Measurements from ENCODE around the gene CD24.
"Not testable (repeated sequence)": the region's sequence is repeated elsewhere in the genome, so short reads cannot be mapped to it uniquely, and the experiment has no call there.

Gene CD24

DNA sequence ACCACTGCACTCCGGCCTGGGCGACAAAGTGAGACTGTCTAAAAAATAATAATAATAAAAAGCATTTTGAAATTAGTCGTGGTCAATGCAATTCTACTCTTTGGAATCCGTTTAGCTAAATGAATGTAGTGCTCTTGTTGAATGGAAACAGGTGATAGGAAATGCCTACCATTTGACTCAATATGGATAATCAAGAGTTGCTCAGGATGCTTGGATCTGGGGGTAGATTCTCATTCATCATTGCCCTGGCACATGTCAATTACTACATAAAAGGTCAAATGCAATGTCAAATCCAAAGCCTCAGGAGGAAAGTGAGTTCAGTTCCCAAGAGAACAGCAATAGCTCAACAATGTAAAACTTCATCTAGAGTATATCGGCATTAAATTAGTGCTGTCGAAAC, 3.8 kb downstream of the CD24 start:
- not testable (repeated sequence) for H3K9ac ChIP-seq (ENCODE audit: low read depth in 1 of 2, low read length in 2 of 2); H3K9me3 ChIP-seq (ENCODE audit: control insufficient read depth in 1 of 2, low read length in 2 of 2); H3K4me3 ChIP-seq (ENCODE audit: low read depth in 1 of 2, low read length in 2 of 2); H3K36me3 ChIP-seq (ENCODE audit: control insufficient read depth in 1 of 2, insufficient read depth in 2 of 2, low read length in 2 of 2); H3K27ac ChIP-seq (ENCODE audit: low read depth, low read length)
- peaks cover 2 to 18% of the 10 kb centered on the region in 2 donors for H3K4me1 ChIP-seq (ENCODE audit: control insufficient read depth in 1 of 2, insufficient read depth in 2 of 2, low read length in 2 of 2)
- H3K27me3 ChIP-seq (ENCODE audit: control insufficient read depth in 1 of 2, insufficient read depth in 2 of 2, low read length in 2 of 2) = peaks cover 9 to 21% of the 10 kb centered on the region in 2 donors

- Histone ChIP-seq H3K27me3 (ENCODE audit: control insufficient read depth in 1 of 2, insufficient read depth in 2 of 2, low read length in 2 of 2) (peaks cover 7 to 8% of the 10 kb centered on the region in 2 donors), H3K4me3 (ENCODE audit: low read depth in 1 of 2, low read length in 2 of 2) (no peak overlapping the region), H3K27ac (ENCODE audit: low read depth, low read length) (no peak overlapping the region), H3K4me1 (ENCODE audit: control insufficient read depth in 1 of 2, insufficient read depth in 2 of 2, low read length in 2 of 2) (peaks cover 0 to 4% of the 10 kb centered on the region in 2 donors), H3K36me3 (ENCODE audit: control insufficient read depth in 1 of 2, insufficient read depth in 2 of 2, low read length in 2 of 2) (no peaks in the 10 kb centered on the region), H3K9ac (ENCODE audit: low read depth in 1 of 2, low read length in 2 of 2) (no peak overlapping the region), H3K9me3 (ENCODE audit: control insufficient read depth in 1 of 2, low read length in 2 of 2) (no peaks in the 10 kb centered on the region)
These were observed 6.5 kb downstream of the CD24 start for GRCh38 chr6:106967936-106968555.

GRCh38 chr6:106966671-106967640, 7.6 kb downstream of the CD24 start:
- no peak overlapping the region for H3K4me3 ChIP-seq (ENCODE audit: low read depth in 1 of 2, low read length in 2 of 2)
- H3K27ac ChIP-seq (ENCODE audit: low read depth, low read length) = no peak overlapping the region
- H3K9ac ChIP-seq (ENCODE audit: low read depth in 1 of 2, low read length in 2 of 2) = no peak overlapping the region
- H3K27me3 ChIP-seq (ENCODE audit: control insufficient read depth in 1 of 2, insufficient read depth in 2 of 2, low read length in 2 of 2) = no peaks in the 10 kb centered on the region
- no peaks in the 10 kb centered on the region for H3K36me3 ChIP-seq (ENCODE audit: control insufficient read depth in 1 of 2, insufficient read depth in 2 of 2, low read length in 2 of 2)
- H3K9me3 ChIP-seq (ENCODE audit: control insufficient read depth in 1 of 2, low read length in 2 of 2) = no peaks in the 10 kb centered on the region
- no peaks in the 10 kb centered on the region for H3K4me1 ChIP-seq (ENCODE audit: control insufficient read depth in 1 of 2, insufficient read depth in 2 of 2, low read length in 2 of 2)

DNA sequence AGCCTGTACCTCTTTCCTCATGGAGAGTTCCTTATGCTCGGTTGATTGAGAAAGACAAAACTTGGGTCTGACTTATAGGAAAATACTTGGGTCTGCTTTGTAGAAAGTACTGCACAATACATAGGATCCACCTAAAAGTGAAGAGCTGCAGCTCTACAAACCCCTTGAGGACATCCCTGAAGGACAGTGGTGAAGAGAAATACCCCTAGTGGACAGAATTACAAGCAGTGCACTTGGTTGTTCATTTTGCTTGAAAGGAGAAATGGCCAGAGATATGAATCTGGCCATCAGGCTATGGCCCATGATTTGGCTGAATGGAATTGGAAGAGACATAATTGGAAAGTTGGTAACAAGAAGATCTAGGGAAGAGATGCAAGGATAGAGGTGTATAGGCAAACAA, 8.3 kb downstream of the CD24 start:
- Histone ChIP-seq H3K9me3 (ENCODE audit: control insufficient read depth in 1 of 2, low read length in 2 of 2) (no peaks in the 10 kb centered on the region), H3K27me3 (ENCODE audit: control insufficient read depth in 1 of 2, insufficient read depth in 2 of 2, low read length in 2 of 2) (no peaks in the 10 kb centered on the region), H3K4me1 (ENCODE audit: control insufficient read depth in 1 of 2, insufficient read depth in 2 of 2, low read length in 2 of 2) (no peaks in the 10 kb centered on the region), H3K4me3 (ENCODE audit: low read depth in 1 of 2, low read length in 2 of 2) (no peak overlapping the region), H3K9ac (ENCODE audit: low read depth in 1 of 2, low read length in 2 of 2) (no peak overlapping the region), H3K36me3 (ENCODE audit: control insufficient read depth in 1 of 2, insufficient read depth in 2 of 2, low read length in 2 of 2) (no peaks in the 10 kb centered on the region), H3K27ac (ENCODE audit: low read depth, low read length) (no peak overlapping the region)

- Histone ChIP-seq H3K27ac (ENCODE audit: low read depth, low read length) (no peak overlapping the region), H3K9ac (ENCODE audit: low read depth in 1 of 2, low read length in 2 of 2) (no peak overlapping the region), H3K4me1 (ENCODE audit: control insufficient read depth in 1 of 2, insufficient read depth in 2 of 2, low read length in 2 of 2) (no peaks in the 10 kb centered on the region), H3K36me3 (ENCODE audit: control insufficient read depth in 1 of 2, insufficient read depth in 2 of 2, low read length in 2 of 2) (no peaks in the 10 kb centered on the region), H3K27me3 (ENCODE audit: control insufficient read depth in 1 of 2, insufficient read depth in 2 of 2, low read length in 2 of 2) (no peaks in the 10 kb centered on the region), H3K4me3 (ENCODE audit: low read depth in 1 of 2, low read length in 2 of 2) (no peak overlapping the region), H3K9me3 (ENCODE audit: control insufficient read depth in 1 of 2, low read length in 2 of 2) (no peaks in the 10 kb centered on the region)
These were observed 9.6 kb downstream of the CD24 start for GRCh38 chr6:106964954-106965353.

- Histone ChIP-seq H3K27ac (ENCODE audit: low read depth, low read length) (no peak overlapping the region), H3K36me3 (ENCODE audit: control insufficient read depth in 1 of 2, insufficient read depth in 2 of 2, low read length in 2 of 2) (no peaks in the 10 kb centered on the region), H3K9me3 (ENCODE audit: control insufficient read depth in 1 of 2, low read length in 2 of 2) (no peaks in the 10 kb centered on the region), H3K4me3 (ENCODE audit: low read depth in 1 of 2, low read length in 2 of 2) (no peak overlapping the region), H3K4me1 (ENCODE audit: control insufficient read depth in 1 of 2, insufficient read depth in 2 of 2, low read length in 2 of 2) (no peaks in the 10 kb centered on the region), H3K27me3 (ENCODE audit: control insufficient read depth in 1 of 2, insufficient read depth in 2 of 2, low read length in 2 of 2) (no peaks in the 10 kb centered on the region), H3K9ac (ENCODE audit: low read depth in 1 of 2, low read length in 2 of 2) (no peak overlapping the region)
These were observed 10.4 kb downstream of the CD24 start for GRCh38 chr6:106964099-106964498.

DNA sequence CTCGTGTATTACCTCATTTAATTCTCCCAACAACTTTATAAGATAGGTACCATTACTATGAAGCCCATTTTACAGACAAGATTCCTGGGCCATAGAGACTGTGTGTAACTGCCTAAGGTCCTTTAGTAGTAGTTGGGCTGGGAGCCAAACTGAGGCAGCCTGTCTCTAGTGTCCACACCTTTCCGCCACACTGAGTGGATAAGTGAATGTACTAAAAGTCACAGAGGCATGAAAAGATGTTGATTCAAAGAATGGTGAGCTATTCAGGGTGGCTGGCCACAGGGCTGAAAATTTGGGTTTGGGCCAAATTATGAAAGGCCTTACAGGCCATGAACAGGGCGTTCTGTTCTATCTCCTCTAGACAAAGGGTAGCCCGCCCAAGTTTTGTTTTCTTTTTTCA, 11.0 kb downstream of the CD24 start:
- Histone ChIP-seq H3K36me3 (ENCODE audit: control insufficient read depth in 1 of 2, insufficient read depth in 2 of 2, low read length in 2 of 2) (no peaks in the 10 kb centered on the region), H3K4me1 (ENCODE audit: control insufficient read depth in 1 of 2, insufficient read depth in 2 of 2, low read length in 2 of 2) (no peaks in the 10 kb centered on the region), H3K9ac (ENCODE audit: low read depth in 1 of 2, low read length in 2 of 2) (no peak overlapping the region), H3K9me3 (ENCODE audit: control insufficient read depth in 1 of 2, low read length in 2 of 2) (no peaks in the 10 kb centered on the region), H3K27me3 (ENCODE audit: control insufficient read depth in 1 of 2, insufficient read depth in 2 of 2, low read length in 2 of 2) (no peaks in the 10 kb centered on the region), H3K4me3 (ENCODE audit: low read depth in 1 of 2, low read length in 2 of 2) (no peak overlapping the region), H3K27ac (ENCODE audit: low read depth, low read length) (no peak overlapping the region)

GRCh38 chr6:106961801-106962200, 12.7 kb downstream of the CD24 start:
- Histone ChIP-seq H3K9me3 (ENCODE audit: control insufficient read depth in 1 of 2, low read length in 2 of 2) (no peaks in the 10 kb centered on the region), H3K4me3 (ENCODE audit: low read depth in 1 of 2, low read length in 2 of 2) (no peak overlapping the region), H3K9ac (ENCODE audit: low read depth in 1 of 2, low read length in 2 of 2) (no peak overlapping the region), H3K36me3 (ENCODE audit: control insufficient read depth in 1 of 2, insufficient read depth in 2 of 2, low read length in 2 of 2) (no peaks in the 10 kb centered on the region), H3K27me3 (ENCODE audit: control insufficient read depth in 1 of 2, insufficient read depth in 2 of 2, low read length in 2 of 2) (no peaks in the 10 kb centered on the region), H3K27ac (ENCODE audit: low read depth, low read length) (no peak overlapping the region), H3K4me1 (ENCODE audit: control insufficient read depth in 1 of 2, insufficient read depth in 2 of 2, low read length in 2 of 2) (no peaks in the 10 kb centered on the region)

DNA sequence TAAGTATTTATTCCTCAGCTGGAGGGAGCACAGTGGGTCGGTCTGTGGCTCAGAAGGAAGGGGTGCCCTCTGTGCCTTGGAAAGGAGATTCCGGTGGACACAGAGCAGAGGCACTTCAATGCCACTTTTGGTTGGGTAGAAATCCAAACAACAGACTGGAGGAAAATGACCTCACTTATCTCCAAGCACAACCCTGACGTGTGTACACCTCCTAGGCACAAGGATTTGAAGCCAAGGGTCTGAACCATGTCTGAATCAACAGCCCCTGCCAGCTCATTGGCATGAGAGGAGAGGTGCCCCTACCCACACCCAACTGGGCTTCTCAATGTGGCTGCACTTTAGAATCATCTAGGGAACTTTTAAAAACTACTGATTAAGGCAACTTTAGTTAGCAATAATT, 13.4 kb downstream of the CD24 start:
- H3K4me1 ChIP-seq (ENCODE audit: control insufficient read depth in 1 of 2, insufficient read depth in 2 of 2, low read length in 2 of 2) = no peaks in the 10 kb centered on the region
- no peaks in the 10 kb centered on the region for H3K36me3 ChIP-seq (ENCODE audit: control insufficient read depth in 1 of 2, insufficient read depth in 2 of 2, low read length in 2 of 2)
- no peak overlapping the region for H3K9ac ChIP-seq (ENCODE audit: low read depth in 1 of 2, low read length in 2 of 2)
- no peaks in the 10 kb centered on the region for H3K9me3 ChIP-seq (ENCODE audit: control insufficient read depth in 1 of 2, low read length in 2 of 2)
- H3K27me3 ChIP-seq (ENCODE audit: control insufficient read depth in 1 of 2, insufficient read depth in 2 of 2, low read length in 2 of 2) = no peaks in the 10 kb centered on the region
- no peak overlapping the region for H3K27ac ChIP-seq (ENCODE audit: low read depth, low read length)
- no peak overlapping the region for H3K4me3 ChIP-seq (ENCODE audit: low read depth in 1 of 2, low read length in 2 of 2)

DNA sequence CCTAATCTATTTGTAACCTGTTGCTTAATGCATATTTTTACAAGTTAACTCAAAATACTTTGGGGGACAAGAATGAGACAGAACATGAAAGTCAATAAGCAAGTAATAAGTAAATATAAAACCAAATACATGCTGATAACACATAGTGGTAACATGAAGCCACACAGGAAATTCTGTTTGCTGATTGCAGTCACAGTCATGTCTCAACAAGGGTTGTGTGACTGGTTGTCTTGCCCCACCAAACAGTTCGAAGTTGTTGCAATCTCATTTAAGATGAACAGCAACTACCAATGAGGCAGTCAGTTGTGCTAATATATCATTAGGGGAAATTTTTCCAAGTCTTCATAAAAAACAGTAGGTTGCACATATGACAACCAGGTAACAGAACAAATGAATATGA, 14.5 kb downstream of the CD24 start:
- Histone ChIP-seq H3K9ac (ENCODE audit: low read depth in 1 of 2, low read length in 2 of 2) (no peak overlapping the region), H3K9me3 (ENCODE audit: control insufficient read depth in 1 of 2, low read length in 2 of 2) (no peaks in the 10 kb centered on the region), H3K36me3 (ENCODE audit: control insufficient read depth in 1 of 2, insufficient read depth in 2 of 2, low read length in 2 of 2) (no peaks in the 10 kb centered on the region), H3K4me3 (ENCODE audit: low read depth in 1 of 2, low read length in 2 of 2) (no peak overlapping the region), H3K4me1 (ENCODE audit: control insufficient read depth in 1 of 2, insufficient read depth in 2 of 2, low read length in 2 of 2) (no peaks in the 10 kb centered on the region), H3K27ac (ENCODE audit: low read depth, low read length) (no peak overlapping the region), H3K27me3 (ENCODE audit: control insufficient read depth in 1 of 2, insufficient read depth in 2 of 2, low read length in 2 of 2) (no peaks in the 10 kb centered on the region)
